Left lung (tissue), 10 donors: ENCODE data around the gene VWDE. TPM values are rescaled to one million over a fixed set of nuclear protein-coding genes. Genes with fewer than 3 reads are reported as not detected.

Experiments
- ATAC-seq: fragments of 200-7000 bp; cut with Tn5 transposase; one replicate; pipeline ENCODE4 v1.9.1; 2020; ENCODE audit warnings: moderate library complexity
- DNase-seq, 4 donors: peaks; one replicate each; pipeline ENCODE4 v3.0.0-alpha.2; 2013 to 2020
- H3K27ac ChIP-seq, 2 donors: fragments of 200-600 bp; sonication (generic) in 1 of 2; one replicate each; pipeline versions ENCODE4 v1.5.0 to v1.8.0; 2020 to 2021
- H3K27me3 ChIP-seq, 2 donors: fragments of 200-600 bp; sonication (generic) in 1 of 2; one replicate each; pipeline versions ENCODE4 v1.5.0 to v1.8.0; 2020 to 2021
- H3K36me3 ChIP-seq, 2 donors: fragments of 200-600 bp; sonication (generic) in 1 of 2; one replicate each; pipeline versions ENCODE4 v1.5.0 to v1.8.0; 2020 to 2021
- H3K4me1 ChIP-seq, 2 donors: fragments of 200-600 bp; one replicate each; pipeline ENCODE4 v1.8.0; 2021
- H3K4me3 ChIP-seq, 2 donors: fragments of 200-600 bp; sonication (generic) in 1 of 2; one replicate each; pipeline versions ENCODE4 v1.5.0 to v1.8.0; 2020 to 2021; ENCODE audit warnings: mild to moderate bottlenecking in 1 of 2
- H3K9me3 ChIP-seq, 2 donors: fragments of 200-600 bp; sonication (generic) in 1 of 2; one replicate each; pipeline versions ENCODE4 v1.5.0 to v1.8.0; 2020 to 2021
- intact Hi-C, 2 donors: fragments of 100-400 bp; cut with DNase I; formaldehyde crosslinking; loops; one replicate each; pipeline versions ENCODE4 v1.11.2 to v1.14.2; 2022
- polyA plus RNA-seq, 6 donors: library from polyadenylated mRNA; unstranded; fragments of 120-200 nt; gene quantifications; one replicate each; pipeline ENCODE4 v1.2.1, GENCODE V29; 2013; ENCODE audit not compliant: insufficient read length in 6 of 6
- total RNA-seq, 2 donors: library from RNA; stranded (reverse); fragmentation: NEBNext Ultra II Directional; extraction: Animal tissue kit (Norgen Biotek cat#: 25700); gene quantifications; one replicate each; pipeline ENCODE4 v1.2.1, GENCODE V29; 2021
- TF ChIP-seq, protein P1 (sequence below), 2 donors: fragments of 200-600 bp; sonication (generic) in 1 of 2; IDR thresholded peaks; one replicate each; pipeline versions ENCODE4 v1.5.0 to v1.8.0; 2021; ENCODE audit warnings: antibody characterized with exemption in 2 of 2
- donor health status: DM: no; HTN: yes; CAD: no.
- donor health status: DM: no; HTN: no; CAD: no.

VWDE gene
- total and polyA plus RNA-seq, 8 donors = 1.5 to 6.1 (median 3.6) TPM

DNA sequence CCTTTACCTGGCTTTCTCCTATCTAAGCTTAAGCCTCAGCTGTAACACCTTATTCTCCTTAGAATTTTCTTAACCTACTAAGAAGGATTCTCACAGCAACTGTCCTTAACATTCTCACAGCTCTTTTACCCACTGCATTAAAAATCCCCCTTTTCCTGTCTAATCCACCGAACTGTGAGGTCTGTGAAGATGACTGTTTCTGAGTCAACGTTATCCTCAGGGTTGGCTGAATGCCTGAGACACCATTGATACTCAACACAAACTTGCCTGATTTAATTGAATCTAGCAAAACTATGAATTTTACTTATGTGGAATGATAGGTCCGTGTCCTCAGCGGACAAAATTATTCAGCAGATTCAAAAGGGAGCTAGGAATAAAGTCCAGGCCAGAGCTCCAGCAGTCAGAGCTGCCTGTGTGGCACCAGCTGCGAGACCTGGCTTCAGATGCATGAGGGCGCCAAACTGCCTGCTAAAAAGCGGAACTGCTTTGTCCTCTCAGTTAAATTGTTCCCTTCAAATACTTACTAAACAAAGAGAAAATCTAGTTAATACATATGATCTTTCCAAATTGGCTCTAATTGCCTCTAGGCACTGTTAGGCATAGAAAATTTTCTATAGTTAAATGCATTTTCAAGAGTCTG, 33.4 kb upstream of the VWDE start:
- no peaks in the 10 kb centered on the region for H3K4me1 ChIP-seq
- H3K4me3 ChIP-seq = no peak overlapping the region
- no peaks in the 10 kb centered on the region for H3K9me3 ChIP-seq
- H3K36me3 ChIP-seq = no peaks in the 10 kb centered on the region
- no peak overlapping the region for H3K27ac ChIP-seq
- TF ChIP-seq, protein P1, sequence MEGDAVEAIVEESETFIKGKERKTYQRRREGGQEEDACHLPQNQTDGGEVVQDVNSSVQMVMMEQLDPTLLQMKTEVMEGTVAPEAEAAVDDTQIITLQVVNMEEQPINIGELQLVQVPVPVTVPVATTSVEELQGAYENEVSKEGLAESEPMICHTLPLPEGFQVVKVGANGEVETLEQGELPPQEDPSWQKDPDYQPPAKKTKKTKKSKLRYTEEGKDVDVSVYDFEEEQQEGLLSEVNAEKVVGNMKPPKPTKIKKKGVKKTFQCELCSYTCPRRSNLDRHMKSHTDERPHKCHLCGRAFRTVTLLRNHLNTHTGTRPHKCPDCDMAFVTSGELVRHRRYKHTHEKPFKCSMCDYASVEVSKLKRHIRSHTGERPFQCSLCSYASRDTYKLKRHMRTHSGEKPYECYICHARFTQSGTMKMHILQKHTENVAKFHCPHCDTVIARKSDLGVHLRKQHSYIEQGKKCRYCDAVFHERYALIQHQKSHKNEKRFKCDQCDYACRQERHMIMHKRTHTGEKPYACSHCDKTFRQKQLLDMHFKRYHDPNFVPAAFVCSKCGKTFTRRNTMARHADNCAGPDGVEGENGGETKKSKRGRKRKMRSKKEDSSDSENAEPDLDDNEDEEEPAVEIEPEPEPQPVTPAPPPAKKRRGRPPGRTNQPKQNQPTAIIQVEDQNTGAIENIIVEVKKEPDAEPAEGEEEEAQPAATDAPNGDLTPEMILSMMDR (IDR thresholded peaks at IDR 0.05) = no peak
- intact Hi-C loops = no loop called here
- ATAC-seq = no peak
- peaks cover 0 to 2% of the 10 kb centered on the region in 2 donors for H3K27me3 ChIP-seq
- DNase-seq = peak in 2 of 4 donors; percentile 26 to 49

DNA sequence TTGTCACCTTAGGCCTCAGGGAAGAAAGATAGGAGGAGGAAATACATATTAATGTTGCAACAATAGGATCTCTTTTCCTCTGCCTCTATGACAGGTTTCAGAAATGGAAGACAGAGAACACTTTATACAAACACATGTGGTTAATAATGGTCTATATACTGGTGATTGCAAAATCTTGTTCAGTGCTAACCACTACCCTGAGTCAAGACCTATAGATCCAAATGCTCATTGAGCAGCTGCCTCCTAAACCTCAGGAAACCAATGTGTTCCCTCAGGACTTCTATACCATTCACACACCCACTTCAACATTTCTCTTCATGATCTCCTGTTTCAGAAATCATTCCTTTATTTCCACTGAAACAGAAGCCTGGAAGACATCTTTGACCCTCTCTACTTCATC, 32.5 kb upstream of the VWDE start:
- H3K9me3 ChIP-seq = no peaks in the 10 kb centered on the region
- intact Hi-C loops = no loop called here
- no peak overlapping the region for H3K27ac ChIP-seq
- H3K27me3 ChIP-seq = peaks cover 0 to 4% of the 10 kb centered on the region in 2 donors
- no peaks in the 10 kb centered on the region for H3K36me3 ChIP-seq
- no peaks in the 10 kb centered on the region for H3K4me1 ChIP-seq
- TF ChIP-seq, protein P1 (IDR thresholded peaks at IDR 0.05) = no peak
- no peak overlapping the region for H3K4me3 ChIP-seq
- no peak for ATAC-seq
- no peak for DNase-seq

DNA sequence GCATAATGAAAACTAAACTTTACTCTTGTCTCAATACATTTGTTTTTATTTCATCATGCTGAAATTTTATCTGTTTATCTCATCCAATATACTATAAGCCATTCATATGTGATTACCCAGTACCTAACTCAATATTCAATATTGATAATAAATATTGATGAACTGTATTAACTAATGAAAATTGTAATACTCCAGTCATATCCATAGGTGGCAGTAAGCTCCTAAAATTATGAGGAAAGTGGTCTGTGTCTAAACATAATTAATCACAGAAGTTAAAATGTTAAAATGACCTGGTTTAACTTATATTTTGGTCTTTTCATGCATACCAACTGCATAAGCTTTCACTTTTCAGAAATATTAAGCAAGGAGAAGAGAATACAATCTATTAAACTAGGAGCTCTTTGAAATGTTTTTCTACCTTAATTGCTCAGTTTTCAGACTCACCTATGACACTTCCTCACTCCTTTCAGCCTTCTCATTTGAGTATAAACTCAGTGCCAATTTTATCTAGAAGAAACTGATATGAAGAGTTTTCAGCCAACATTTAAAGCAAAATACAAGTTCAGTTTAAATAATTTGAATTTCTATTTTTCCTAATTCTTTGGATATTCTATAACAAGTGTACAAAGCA, 30.5 kb upstream of the VWDE start:
- ATAC-seq (no peak), DNase-seq (no peak)
- H3K9me3 ChIP-seq = no peaks in the 10 kb centered on the region
- intact Hi-C loops = no loop called here
- no peak overlapping the region for H3K4me3 ChIP-seq
- no peaks in the 10 kb centered on the region for H3K36me3 ChIP-seq
- no peak overlapping the region for H3K27ac ChIP-seq
- H3K27me3 ChIP-seq = peaks cover 0 to 4% of the 10 kb centered on the region in 2 donors
- TF ChIP-seq, protein P1 (IDR thresholded peaks at IDR 0.05) = no peak
- H3K4me1 ChIP-seq = no peaks in the 10 kb centered on the region

DNA sequence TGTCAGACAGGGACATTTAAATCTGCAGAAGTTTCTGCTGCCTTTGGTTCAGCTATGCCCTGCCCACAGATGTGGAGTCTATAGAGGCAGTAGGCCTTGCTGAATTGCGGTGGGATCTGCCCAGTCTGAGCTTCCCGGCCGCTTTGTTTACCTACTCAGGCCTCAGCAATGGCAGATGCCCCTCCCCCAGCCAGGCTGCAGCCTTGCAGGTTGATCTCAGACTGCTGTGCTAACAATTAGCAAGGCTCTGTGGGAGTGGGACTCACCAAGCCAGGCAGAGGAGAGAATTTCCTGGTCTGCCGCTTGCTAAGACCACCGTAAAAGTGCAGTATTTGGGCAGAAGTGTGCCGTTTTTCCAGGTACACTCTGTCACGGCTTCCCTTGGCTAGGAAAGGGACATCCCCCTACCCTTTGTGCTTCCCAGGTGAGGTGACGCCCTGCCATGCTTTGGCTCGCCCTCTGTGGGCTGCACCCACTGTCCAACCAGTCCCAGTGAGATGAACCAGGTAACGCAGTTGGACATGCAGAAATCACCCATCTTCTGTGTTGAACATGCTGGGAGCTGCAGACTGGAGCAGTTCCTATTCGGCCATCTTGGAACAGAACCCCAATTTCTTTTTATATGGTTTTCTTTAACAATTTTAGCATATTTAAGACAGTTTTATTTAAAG, 28.4 kb upstream of the VWDE start:
- Histone ChIP-seq H3K27me3 (peaks cover 0 to 4% of the 10 kb centered on the region in 2 donors), H3K36me3 (no peaks in the 10 kb centered on the region), H3K4me3 (no peak overlapping the region), H3K4me1 (no peaks in the 10 kb centered on the region), H3K27ac (no peak overlapping the region), H3K9me3 (peaks cover 0 to 5% of the 10 kb centered on the region in 2 donors)
- DNase-seq = peak in 1 of 4 donors; percentile 39
- ATAC-seq = no peak
- intact Hi-C loops = no loop called here
- TF ChIP-seq, protein P1 (IDR thresholded peaks at IDR 0.05) = no peak

DNA sequence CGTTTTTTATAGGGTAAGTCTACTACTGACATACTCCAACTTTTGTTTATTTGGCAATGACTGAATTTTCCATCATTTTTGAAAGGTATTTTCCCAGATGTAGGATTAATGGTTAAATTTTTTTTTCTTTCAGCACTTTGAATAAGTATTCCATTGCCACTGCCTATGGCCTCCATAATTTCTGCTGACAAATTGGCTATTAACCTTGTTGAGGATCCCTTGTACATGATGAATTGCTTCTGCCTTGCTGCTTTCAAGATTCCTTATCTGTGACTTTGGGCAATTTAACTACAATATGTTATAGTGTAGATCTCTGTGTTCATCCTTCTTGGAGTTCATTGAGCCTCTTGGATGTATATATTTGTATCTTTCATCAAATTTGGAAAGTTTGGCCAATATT, 21.6 kb upstream of the VWDE start:
- H3K4me1 ChIP-seq = no peaks in the 10 kb centered on the region
- H3K36me3 ChIP-seq = no peaks in the 10 kb centered on the region
- H3K9me3 ChIP-seq = peaks cover 0 to 10% of the 10 kb centered on the region in 2 donors
- no peak for DNase-seq
- no peak overlapping the region for H3K4me3 ChIP-seq
- ATAC-seq = no peak
- TF ChIP-seq, protein P1 (IDR thresholded peaks at IDR 0.05) = no peak
- intact Hi-C loops = no loop called here
- H3K27ac ChIP-seq = no peak overlapping the region
- H3K27me3 ChIP-seq = no peaks in the 10 kb centered on the region
